DND-41 (cell line): ENCODE data around the gene PBX3.
A peak's percentile ranks its signal among the peaks of the same experiment; 100 is the strongest.

Experiments
- ATAC-seq: fragments of 200-7000 bp; cut with Tn5 transposase; 3 replicates; pipeline ENCODE4 v1.9.1; 2021; ENCODE audit warnings: low read depth; ENCODE audit not compliant: insufficient read depth
- DNase-seq: peaks from one replicate; pipeline ENCODE4 v3.0.0-alpha.2; 2020
- H2AFZ ChIP-seq: 2 replicates; pipeline ENCODE4 v1.6.0; 2012; ENCODE audit warnings: low read depth, low read length
- H3K27ac ChIP-seq: 2 replicates; pipeline ENCODE4 v1.5.1; 2012; ENCODE audit warnings: low read length, inconsistent platforms
- H3K27me3 ChIP-seq: fragments of 200-600 bp; sonication (generic); 2 replicates; pipeline ENCODE4 v1.6.0; 2012; ENCODE audit warnings: low read length, mild to moderate bottlenecking, inconsistent platforms; ENCODE audit not compliant: insufficient read depth, poor library complexity
- H3K36me3 ChIP-seq: 2 replicates; pipeline ENCODE4 v1.5.1; 2012; ENCODE audit warnings: low read length, inconsistent platforms; ENCODE audit not compliant: insufficient read depth
- H3K4me1 ChIP-seq: 2 replicates; pipeline ENCODE4 v1.5.1; 2012; ENCODE audit warnings: mild to moderate bottlenecking, low read length; ENCODE audit not compliant: insufficient read depth
- H3K4me2 ChIP-seq: 2 replicates; pipeline ENCODE4 v1.6.0; 2012; ENCODE audit warnings: mild to moderate bottlenecking, moderate library complexity, low read length, inconsistent platforms; ENCODE audit not compliant: insufficient read depth
- H3K4me3 ChIP-seq, 2 experiments: fragments of 200-600 bp in 1 of 2; shearing (Covaris generic) in 1 of 2; 2 replicates each; pipeline ENCODE4 v1.5.1; 2012 to 2016; ENCODE audit warnings: inconsistent platforms in 2 of 2, low read length in 2 of 2, mild to moderate bottlenecking in 2 of 2, low read depth in 1 of 2, moderate library complexity in 1 of 2
- H3K79me2 ChIP-seq: 2 replicates; pipeline ENCODE4 v1.6.0; 2012; ENCODE audit warnings: low read length, inconsistent platforms; ENCODE audit not compliant: insufficient read depth
- H3K9ac ChIP-seq: 2 replicates; pipeline ENCODE4 v1.6.0; 2012; ENCODE audit warnings: low read depth, mild to moderate bottlenecking, inconsistent platforms, low read length, moderate library complexity
- H3K9me3 ChIP-seq: 2 replicates; pipeline ENCODE4 v1.5.1; 2012; ENCODE audit warnings: low read length, moderate library complexity, mild to moderate bottlenecking, inconsistent platforms; ENCODE audit not compliant: insufficient read depth, severe bottlenecking
- H4K20me1 ChIP-seq: 2 replicates; pipeline ENCODE4 v1.6.0; 2012; ENCODE audit warnings: low read length; ENCODE audit not compliant: insufficient read depth
- CTCF ChIP-seq: IDR thresholded peaks from 2 replicates; pipeline ENCODE4 v1.5.1; 2012; ENCODE audit warnings: borderline replicate concordance, low read length, moderate library complexity, mild to moderate bottlenecking; ENCODE audit not compliant: poor library complexity, severe bottlenecking; ENCODE audit errors: extremely low read depth
- EZH2 ChIP-seq: IDR thresholded peaks from 3 replicates; pipeline ENCODE4 v1.6.1; 2012; ENCODE audit warnings: borderline replicate concordance, low read depth, mild to moderate bottlenecking, moderate library complexity, low read length, inconsistent platforms; ENCODE audit not compliant: severe bottlenecking

The PBX3 gene

GRCh38 chr9:125743682-125744428, 3.3 kb upstream of the PBX3 start:
- no peak for TF ChIP-seq EZH2
- no peak for TF ChIP-seq CTCF
- Histone ChIP-seq H3K27me3 (no peaks in the 10 kb centered on the region), H3K4me1 (peaks cover 22% of the 10 kb centered on the region), H3K79me2 (peaks cover 12% of the 10 kb centered on the region), H3K4me3 (no peak overlapping the region), H4K20me1 (peaks cover 7% of the 10 kb centered on the region; the same call in 1 of the 2 replicates), H3K4me2 (no peak overlapping the region), H3K27ac (no peak overlapping the region), H3K9ac (no peak overlapping the region), H3K9me3 (no peaks in the 10 kb centered on the region), H2AFZ (no peak overlapping the region), H3K36me3 (no peaks in the 10 kb centered on the region; the same call in 1 of the 2 replicates)
- DNase-seq (no peak), ATAC-seq (no peak)

GRCh38 chr9:125744616-125745015, 2.6 kb upstream of the PBX3 start:
- DNase-seq (no peak), ATAC-seq (no peak)
- H3K27ac ChIP-seq = no peak overlapping the region

GRCh38 chr9:125745018-125745417, 2.2 kb upstream of the PBX3 start:
- Histone ChIP-seq H4K20me1 (peaks cover 7% of the 10 kb centered on the region; the same call in 1 of the 2 replicates), H3K27me3 (no peaks in the 10 kb centered on the region), H3K4me3 (no peak overlapping the region), H3K27ac (no peak overlapping the region), H3K4me2 (peak overlapping the region; percentile 86; the same call in 1 of the 2 replicates), H3K36me3 (no peaks in the 10 kb centered on the region; the same call in none of the 2 replicates), H3K9ac (peak overlapping the region; percentile 85; the same call in 1 of the 2 replicates), H2AFZ (peak overlapping the region; percentile 67; the same call in 1 of the 2 replicates), H3K9me3 (no peaks in the 10 kb centered on the region), H3K4me1 (peaks cover 34% of the 10 kb centered on the region), H3K79me2 (peaks cover 21% of the 10 kb centered on the region)
- ATAC-seq (no peak), DNase-seq (no peak)
- no peak for TF ChIP-seq CTCF
- TF ChIP-seq EZH2 = no peak

More at GRCh38 chr9:125744616-125745015, 2.6 kb upstream of the PBX3 start:
- Histone ChIP-seq H3K36me3 (no peaks in the 10 kb centered on the region; the same call in 1 of the 2 replicates), H3K4me1 (peaks cover 30% of the 10 kb centered on the region), H2AFZ (no peak overlapping the region), H3K9ac (no peak overlapping the region), H3K79me2 (peaks cover 17% of the 10 kb centered on the region), H3K27me3 (no peaks in the 10 kb centered on the region), H3K4me2 (no peak overlapping the region), H3K4me3 (no peak overlapping the region), H3K9me3 (no peaks in the 10 kb centered on the region), H4K20me1 (peaks cover 7% of the 10 kb centered on the region; the same call in 1 of the 2 replicates)
- no peak for TF ChIP-seq EZH2
- TF ChIP-seq CTCF = no peak
